Neural cell (in vitro differentiated cells): Measurements from ENCODE around the gene SPATA4. TPM values are rescaled to one million over a fixed set of nuclear protein-coding genes. Genes with fewer than 3 reads are reported as not detected.

Source experiments
- H2AFZ ChIP-seq: fragments of 200-600, 300-800 bp; sonication (generic), shearing (Covaris generic); 2 replicates; pipeline ENCODE4 v1.6.0; 2014; ENCODE audit warnings: low read depth, mild to moderate bottlenecking, antibody characterized with exemption, low read length, moderate library complexity
- H3F3A ChIP-seq: fragments of 200-600 bp; shearing (Covaris generic); 2 replicates; pipeline ENCODE4 v1.6.1; 2016; ENCODE audit warnings: mild to moderate bottlenecking, moderate library complexity, mixed read lengths, antibody characterized with exemption, low read length; ENCODE audit not compliant: insufficient read depth, poor library complexity, severe bottlenecking
- H3K27ac ChIP-seq: fragments of 200-600, 300-800 bp; sonication (generic), shearing (Covaris generic); 2 replicates; pipeline ENCODE4 v1.5.1; 2014; ENCODE audit warnings: mild to moderate bottlenecking, low read length, moderate library complexity
- H3K27me3 ChIP-seq: fragments of 300-800, 200-600 bp; sonication (generic), shearing (Covaris generic); 2 replicates; pipeline ENCODE4 v1.6.0; 2014; ENCODE audit warnings: mild to moderate bottlenecking, low read depth, low read length, moderate library complexity; ENCODE audit not compliant: insufficient read depth
- H3K36me3 ChIP-seq: fragments of 300-800, 200-600 bp; sonication (generic), shearing (Covaris generic); 2 replicates; pipeline ENCODE4 v1.5.1; 2014; ENCODE audit warnings: mild to moderate bottlenecking, antibody characterized with exemption, low read length, moderate library complexity; ENCODE audit not compliant: insufficient read depth
- H3K4me2 ChIP-seq: fragments of 300-800, 200-600 bp; sonication (generic), shearing (Covaris generic); 2 replicates; pipeline ENCODE4 v1.6.0; 2014; ENCODE audit warnings: mild to moderate bottlenecking, low read length
- H3K4me3 ChIP-seq: fragments of 300-800, 200-600 bp; sonication (generic), shearing (Covaris generic); 2 replicates; pipeline ENCODE4 v1.5.1; 2014; ENCODE audit warnings: mild to moderate bottlenecking, low read length, moderate library complexity
- H3K79me2 ChIP-seq: fragments of 200-600 bp; shearing (Covaris generic); replicated peaks from 2 replicates; pipeline ENCODE4 v1.6.0; 2014; ENCODE audit warnings: mild to moderate bottlenecking, low read length, moderate library complexity; ENCODE audit not compliant: insufficient read depth
- H3K9ac ChIP-seq: fragments of 300-800, 200-600 bp; sonication (generic), shearing (Covaris generic); 2 replicates; pipeline ENCODE4 v1.6.1; 2016; ENCODE audit warnings: mild to moderate bottlenecking, low read length, mixed read lengths
- H3K9me2 ChIP-seq: fragments of 200-600 bp; shearing (Covaris generic); 2 replicates; pipeline ENCODE4 v1.6.1; 2016; ENCODE audit warnings: mild to moderate bottlenecking, low read length, mixed read lengths; ENCODE audit not compliant: insufficient read depth
- H3K9me3 ChIP-seq: fragments of 200-600, 300-800 bp; sonication (generic), shearing (Covaris generic); 2 replicates; pipeline ENCODE4 v1.6.1; 2016; ENCODE audit warnings: mild to moderate bottlenecking, mixed run types, low read length, moderate library complexity, mixed read lengths
- H4K20me1 ChIP-seq: fragments of 200-600 bp; shearing (Covaris generic); 2 replicates; pipeline ENCODE4 v1.6.1; 2016; ENCODE audit warnings: mild to moderate bottlenecking, mixed run types; ENCODE audit not compliant: insufficient read depth
- EP300 ChIP-seq: fragments of 450-650 bp; conservative IDR thresholded peaks from 2 replicates; pipeline ENCODE4 v1.6.1; 2014; ENCODE audit warnings: antibody characterized with exemption, mild to moderate bottlenecking, moderate library complexity; ENCODE audit not compliant: poor library complexity, severe bottlenecking
- EZH2 ChIP-seq: fragments of 200-600, 300-800 bp; shearing (Covaris generic), sonication (generic); IDR thresholded peaks from 2 replicates; pipeline ENCODE4 v1.6.1; 2014; ENCODE audit warnings: antibody characterized with exemption, low read length, borderline replicate concordance, mild to moderate bottlenecking; ENCODE audit not compliant: insufficient read depth, poor library complexity, severe bottlenecking
- MXI1 ChIP-seq: fragments of 450-650 bp; conservative IDR thresholded peaks from 2 replicates; pipeline ENCODE4 v1.6.1; 2014; ENCODE audit warnings: antibody characterized with exemption, mild to moderate bottlenecking; ENCODE audit not compliant: poor library complexity, severe bottlenecking
- POLR2AphosphoS5 ChIP-seq: IDR thresholded peaks from 2 replicates; pipeline ENCODE4 v1.6.1; 2012
- RAD21 ChIP-seq: fragments of 450-650 bp; conservative IDR thresholded peaks from 2 replicates; pipeline ENCODE4 v1.6.1; 2014; ENCODE audit warnings: antibody characterized with exemption, mild to moderate bottlenecking, moderate library complexity
- SMC3 ChIP-seq: fragments of 450-650 bp; conservative IDR thresholded peaks from 2 replicates; pipeline ENCODE4 v1.6.1; 2014; ENCODE audit warnings: antibody characterized with exemption, mild to moderate bottlenecking, moderate library complexity; ENCODE audit not compliant: poor library complexity
- TAF1 ChIP-seq: IDR thresholded peaks from 2 replicates; pipeline ENCODE4 v1.6.1; 2012; ENCODE audit warnings: low read depth
- polyA minus RNA-seq: library from RNA; depleted of rRNA, polyadenylated mRNA; stranded (reverse); fragments of >200 nt; gene quantifications from 2 replicates; pipeline ENCODE4 v1.2.3, GENCODE V29; 2014
- polyA plus RNA-seq: library from polyadenylated mRNA; depleted of rRNA; stranded (reverse); fragments of >200 nt; gene quantifications from 2 replicates; pipeline ENCODE4 v1.2.3, GENCODE V29; 2014
- TF ChIP-seq, protein P1 (sequence below): fragments of 450-650 bp; IDR thresholded peaks from 2 replicates; pipeline ENCODE4 v1.5.1; 2014; ENCODE audit warnings: antibody characterized with exemption, mild to moderate bottlenecking, moderate library complexity; ENCODE audit not compliant: poor library complexity, severe bottlenecking
- TF ChIP-seq, protein P2 (sequence below): IDR thresholded peaks from 2 replicates; pipeline ENCODE4 v1.6.1; 2012; ENCODE audit warnings: borderline replicate concordance

Gene SPATA4
- polyA plus RNA-seq (not detected in 2 replicates), polyA minus RNA-seq (not detected in 2 replicates)

DNA sequence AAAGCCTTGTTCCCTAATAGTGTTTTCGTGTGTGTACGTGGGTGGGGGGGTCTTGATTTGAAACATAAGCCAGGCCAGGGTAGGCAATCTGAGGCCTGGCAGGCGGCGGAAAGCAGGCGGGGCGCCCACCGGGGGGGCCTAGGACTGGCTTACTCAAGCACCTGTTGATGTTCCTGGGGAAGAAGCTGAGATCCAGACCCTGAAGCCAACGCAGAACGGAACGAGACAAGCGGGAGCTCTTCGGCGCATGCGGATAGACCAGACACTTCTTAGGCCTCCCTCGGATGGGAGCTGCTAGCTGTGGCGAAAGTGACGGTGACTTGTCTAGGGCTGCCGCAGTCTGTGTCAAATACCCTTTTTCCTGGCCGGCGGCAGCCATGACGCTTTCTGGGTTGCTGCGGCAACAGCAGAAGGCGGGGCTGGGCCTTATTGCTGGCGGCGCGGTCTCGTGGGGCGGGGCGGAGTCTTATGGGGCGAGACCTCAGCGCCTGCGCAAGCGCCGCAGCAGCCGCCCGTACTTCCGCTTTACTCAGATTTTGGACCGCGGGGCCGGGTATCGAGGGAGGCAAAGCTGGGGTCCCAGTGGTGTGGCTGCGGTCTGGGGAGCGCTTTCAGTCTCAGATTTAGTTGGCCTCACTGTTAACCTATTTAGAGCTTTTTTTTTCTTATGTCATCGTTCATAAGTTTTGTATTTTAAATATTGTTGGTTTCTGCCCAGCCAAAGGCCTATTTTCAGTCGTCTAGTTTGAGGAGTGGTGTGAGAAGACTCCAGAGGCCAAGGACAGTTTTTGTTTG lies at the start of gene SPATA4:
Gene SPATA4, minus strand, starts transcription at position 402 of the 795 bp plus-strand sequence. Its CDS starts 23 bp downstream, at position 379.
- Histone ChIP-seq H3K9me2 (no peaks in the 10 kb centered on the region), H3K9ac (peak within 1 kb of the TSS; percentile 50), H4K20me1 (no peaks in the 10 kb centered on the region), H3K36me3 (no peaks in the 10 kb centered on the region), H2AFZ (peak within 1 kb of the TSS; percentile 87), H3K4me2 (peak within 1 kb of the TSS; percentile 96), H3K4me3 (peak within 1 kb of the TSS; percentile 69), H3K27ac (no peak within 1 kb of the TSS), H3K9me3 (no peaks in the 10 kb centered on the region), H3K27me3 (no peaks in the 10 kb centered on the region), H3K79me2 (no peaks in the 10 kb centered on the region), H3F3A (no peaks in the 10 kb centered on the region)
- peak; percentile 66 for TF ChIP-seq SMC3
- TF ChIP-seq, protein P1, sequence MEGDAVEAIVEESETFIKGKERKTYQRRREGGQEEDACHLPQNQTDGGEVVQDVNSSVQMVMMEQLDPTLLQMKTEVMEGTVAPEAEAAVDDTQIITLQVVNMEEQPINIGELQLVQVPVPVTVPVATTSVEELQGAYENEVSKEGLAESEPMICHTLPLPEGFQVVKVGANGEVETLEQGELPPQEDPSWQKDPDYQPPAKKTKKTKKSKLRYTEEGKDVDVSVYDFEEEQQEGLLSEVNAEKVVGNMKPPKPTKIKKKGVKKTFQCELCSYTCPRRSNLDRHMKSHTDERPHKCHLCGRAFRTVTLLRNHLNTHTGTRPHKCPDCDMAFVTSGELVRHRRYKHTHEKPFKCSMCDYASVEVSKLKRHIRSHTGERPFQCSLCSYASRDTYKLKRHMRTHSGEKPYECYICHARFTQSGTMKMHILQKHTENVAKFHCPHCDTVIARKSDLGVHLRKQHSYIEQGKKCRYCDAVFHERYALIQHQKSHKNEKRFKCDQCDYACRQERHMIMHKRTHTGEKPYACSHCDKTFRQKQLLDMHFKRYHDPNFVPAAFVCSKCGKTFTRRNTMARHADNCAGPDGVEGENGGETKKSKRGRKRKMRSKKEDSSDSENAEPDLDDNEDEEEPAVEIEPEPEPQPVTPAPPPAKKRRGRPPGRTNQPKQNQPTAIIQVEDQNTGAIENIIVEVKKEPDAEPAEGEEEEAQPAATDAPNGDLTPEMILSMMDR = no peak
- TF ChIP-seq EP300 = peak; percentile 33
- TF ChIP-seq, protein P2, sequence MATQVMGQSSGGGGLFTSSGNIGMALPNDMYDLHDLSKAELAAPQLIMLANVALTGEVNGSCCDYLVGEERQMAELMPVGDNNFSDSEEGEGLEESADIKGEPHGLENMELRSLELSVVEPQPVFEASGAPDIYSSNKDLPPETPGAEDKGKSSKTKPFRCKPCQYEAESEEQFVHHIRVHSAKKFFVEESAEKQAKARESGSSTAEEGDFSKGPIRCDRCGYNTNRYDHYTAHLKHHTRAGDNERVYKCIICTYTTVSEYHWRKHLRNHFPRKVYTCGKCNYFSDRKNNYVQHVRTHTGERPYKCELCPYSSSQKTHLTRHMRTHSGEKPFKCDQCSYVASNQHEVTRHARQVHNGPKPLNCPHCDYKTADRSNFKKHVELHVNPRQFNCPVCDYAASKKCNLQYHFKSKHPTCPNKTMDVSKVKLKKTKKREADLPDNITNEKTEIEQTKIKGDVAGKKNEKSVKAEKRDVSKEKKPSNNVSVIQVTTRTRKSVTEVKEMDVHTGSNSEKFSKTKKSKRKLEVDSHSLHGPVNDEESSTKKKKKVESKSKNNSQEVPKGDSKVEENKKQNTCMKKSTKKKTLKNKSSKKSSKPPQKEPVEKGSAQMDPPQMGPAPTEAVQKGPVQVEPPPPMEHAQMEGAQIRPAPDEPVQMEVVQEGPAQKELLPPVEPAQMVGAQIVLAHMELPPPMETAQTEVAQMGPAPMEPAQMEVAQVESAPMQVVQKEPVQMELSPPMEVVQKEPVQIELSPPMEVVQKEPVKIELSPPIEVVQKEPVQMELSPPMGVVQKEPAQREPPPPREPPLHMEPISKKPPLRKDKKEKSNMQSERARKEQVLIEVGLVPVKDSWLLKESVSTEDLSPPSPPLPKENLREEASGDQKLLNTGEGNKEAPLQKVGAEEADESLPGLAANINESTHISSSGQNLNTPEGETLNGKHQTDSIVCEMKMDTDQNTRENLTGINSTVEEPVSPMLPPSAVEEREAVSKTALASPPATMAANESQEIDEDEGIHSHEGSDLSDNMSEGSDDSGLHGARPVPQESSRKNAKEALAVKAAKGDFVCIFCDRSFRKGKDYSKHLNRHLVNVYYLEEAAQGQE = peak; percentile 31
- peak; percentile 46 for TF ChIP-seq TAF1
- peak; percentile 91 for TF ChIP-seq MXI1
- TF ChIP-seq POLR2AphosphoS5 = peak; percentile 58
- TF ChIP-seq RAD21 = peak; percentile 58
- TF ChIP-seq EZH2 = no peak

DNA sequence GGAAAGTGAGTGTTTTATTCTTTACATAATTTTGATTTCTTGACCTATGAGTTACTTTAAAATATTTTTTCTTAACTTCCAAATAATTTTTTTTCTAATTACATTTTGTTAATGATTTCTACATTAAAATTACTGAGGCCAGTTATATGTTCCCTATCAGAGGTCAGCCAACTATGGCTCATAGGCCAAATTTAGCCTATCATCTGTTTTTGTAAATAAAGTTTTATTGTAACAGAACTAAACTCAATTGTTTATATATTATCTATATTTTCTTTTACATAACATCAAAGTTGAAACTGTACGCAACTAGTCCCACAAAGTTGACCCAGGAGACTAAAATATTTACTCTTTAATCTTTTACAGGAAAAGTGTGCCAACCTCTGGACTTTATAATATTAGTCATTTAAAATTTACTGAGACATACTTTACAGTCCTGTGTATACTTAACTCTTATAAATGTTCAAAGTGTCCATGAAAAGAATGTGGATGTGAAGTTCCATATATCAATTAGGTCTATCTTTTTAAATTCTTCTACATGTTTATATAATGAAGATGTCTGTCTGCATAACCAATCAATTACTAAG lies 47.5 kb upstream of the SPATA4 start:
- Histone ChIP-seq H3K4me2 (no peak overlapping the region), H3K4me3 (no peak overlapping the region), H3K9me3 (no peaks in the 10 kb centered on the region), H3K27me3 (no peaks in the 10 kb centered on the region), H3K9me2 (no peaks in the 10 kb centered on the region), H4K20me1 (no peaks in the 10 kb centered on the region), H2AFZ (no peak overlapping the region), H3K79me2 (no peaks in the 10 kb centered on the region), H3K9ac (no peak overlapping the region), H3K27ac (no peak overlapping the region), H3F3A (no peaks in the 10 kb centered on the region), H3K36me3 (no peaks in the 10 kb centered on the region)
- TF ChIP-seq EZH2 = no peak
- no peak for TF ChIP-seq SMC3
- TF ChIP-seq, protein P1 = no peak
- TF ChIP-seq POLR2AphosphoS5 = no peak
- TF ChIP-seq MXI1 = no peak
- no peak for TF ChIP-seq TAF1
- TF ChIP-seq RAD21 = no peak
- TF ChIP-seq, protein P2 = no peak
- TF ChIP-seq EP300 = no peak
